DOHH2 (cell line): ENCODE data around the gene EML3.

Experiments
- H3F3A ChIP-seq: fragments of 200-600 bp; sonication (generic), shearing (Covaris generic); 2 replicates; pipeline ENCODE4 v1.6.0; 2016; ENCODE audit warnings: antibody characterized with exemption, mild to moderate bottlenecking; ENCODE audit not compliant: control insufficient read depth, insufficient read depth
- H3K27ac ChIP-seq: fragments of 200-600 bp; sonication (generic); 2 replicates; pipeline ENCODE4 v1.5.1; 2014; ENCODE audit warnings: low read depth, mild to moderate bottlenecking, low read length, moderate library complexity
- H3K27me3 ChIP-seq: fragments of 200-600 bp; sonication (generic); 2 replicates; pipeline ENCODE4 v1.6.1; 2014; ENCODE audit warnings: mild to moderate bottlenecking, low read length, mixed read lengths; ENCODE audit not compliant: control insufficient read depth
- H3K36me3 ChIP-seq: fragments of 200-600 bp; sonication (generic); 2 replicates; pipeline ENCODE4 v1.6.1; 2014; ENCODE audit warnings: mild to moderate bottlenecking, low read length, moderate library complexity, mixed read lengths; ENCODE audit not compliant: control insufficient read depth
- H3K4me1 ChIP-seq: fragments of 200-600 bp; sonication (generic); 2 replicates; pipeline ENCODE4 v1.6.1; 2014; ENCODE audit warnings: mild to moderate bottlenecking, low read length, mixed read lengths; ENCODE audit not compliant: control insufficient read depth
- H3K4me2 ChIP-seq: fragments of 200-600 bp; sonication (generic); 2 replicates; pipeline ENCODE4 v1.6.0; 2014; ENCODE audit warnings: mild to moderate bottlenecking, low read length, moderate library complexity
- H3K4me3 ChIP-seq: fragments of 200-600 bp; sonication (generic); 2 replicates; pipeline ENCODE4 v1.5.1; 2014; ENCODE audit warnings: mild to moderate bottlenecking, low read length, mixed read lengths
- H3K79me2 ChIP-seq: fragments of 200-600 bp; sonication (generic); 2 replicates; pipeline ENCODE4 v1.6.1; 2014; ENCODE audit warnings: mild to moderate bottlenecking, low read length, mixed read lengths; ENCODE audit not compliant: control insufficient read depth
- H3K9me2 ChIP-seq: fragments of 200-600 bp; sonication (generic); replicated peaks from 2 replicates; pipeline ENCODE4 v1.6.1; 2014; ENCODE audit warnings: mild to moderate bottlenecking, low read length, mixed read lengths; ENCODE audit not compliant: control insufficient read depth
- H3K9me3 ChIP-seq: fragments of 200-600 bp; sonication (generic); 2 replicates; pipeline ENCODE4 v1.6.1; 2014; ENCODE audit warnings: antibody characterized with exemption, low read length, mixed read lengths; ENCODE audit not compliant: control insufficient read depth, insufficient read depth
- H4K20me1 ChIP-seq: fragments of 200-600 bp; sonication (generic); 2 replicates; pipeline ENCODE4 v1.6.0; 2014; ENCODE audit warnings: low read depth, mild to moderate bottlenecking, antibody characterized with exemption, low read length, moderate library complexity; ENCODE audit not compliant: control insufficient read depth, insufficient read depth
- CTCF ChIP-seq: fragments of 200-600 bp; sonication (generic); IDR thresholded peaks from one replicate; pipeline ENCODE4 v1.5.1; 2014; ENCODE audit warnings: antibody characterized with exemption, mild to moderate bottlenecking, low read depth, low read length; ENCODE audit not compliant: poor library complexity, severe bottlenecking
- EZH2phosphoT487 ChIP-seq: fragments of 200-600 bp; sonication (generic); IDR thresholded peaks from 2 replicates; pipeline ENCODE4 v1.6.1; 2017; ENCODE audit warnings: borderline replicate concordance, mild to moderate bottlenecking, antibody characterized with exemption, low read length, moderate library complexity, mixed read lengths

Gene EML3

GRCh38 chr11:62648185-62648966, 35.8 kb upstream of the EML3 start:
- Histone ChIP-seq H3K4me1 (peaks cover 39% of the 10 kb centered on the region), H3K79me2 (peaks cover 82% of the 10 kb centered on the region), H3K4me3 (no peak overlapping the region), H3K36me3 (peaks cover 66% of the 10 kb centered on the region), H3K9me2 (no peaks in the 10 kb centered on the region), H3F3A (no peaks in the 10 kb centered on the region), H3K27ac (no peak overlapping the region), H4K20me1 (peaks cover 3% of the 10 kb centered on the region; the same call in 1 of the 2 replicates), H3K9me3 (no peaks in the 10 kb centered on the region), H3K27me3 (no peaks in the 10 kb centered on the region), H3K4me2 (no peak overlapping the region)
- TF ChIP-seq CTCF (no peak), EZH2phosphoT487 (no peak)

- H3K9me3 ChIP-seq = no peaks in the 10 kb centered on the region
- H3K4me2 ChIP-seq = no peak overlapping the region
- H3K27ac ChIP-seq = no peak overlapping the region
- H3K79me2 ChIP-seq = peaks cover 84% of the 10 kb centered on the region
- TF ChIP-seq CTCF = no peak
- no peak for TF ChIP-seq EZH2phosphoT487
- peaks cover 3% of the 10 kb centered on the region; the same call in 1 of the 2 replicates for H4K20me1 ChIP-seq
- H3K4me1 ChIP-seq = peaks cover 40% of the 10 kb centered on the region
- peaks cover 68% of the 10 kb centered on the region for H3K36me3 ChIP-seq
- no peak overlapping the region for H3K4me3 ChIP-seq
- no peaks in the 10 kb centered on the region for H3K9me2 ChIP-seq
- no peaks in the 10 kb centered on the region for H3F3A ChIP-seq
- H3K27me3 ChIP-seq = no peaks in the 10 kb centered on the region
Observed at GRCh38 chr11:62647609-62648005, 35.0 kb upstream of the EML3 start.

GRCh38 chr11:62646825-62647608, 34.4 kb upstream of the EML3 start:
- H4K20me1 ChIP-seq = peaks cover 3% of the 10 kb centered on the region; the same call in 1 of the 2 replicates
- H3K27ac ChIP-seq = no peak overlapping the region
- H3F3A ChIP-seq = no peaks in the 10 kb centered on the region
- H3K9me3 ChIP-seq = no peaks in the 10 kb centered on the region
- H3K4me1 ChIP-seq = peaks cover 37% of the 10 kb centered on the region
- H3K4me2 ChIP-seq = peak overlapping the region; percentile 35
- H3K36me3 ChIP-seq = peaks cover 69% of the 10 kb centered on the region
- H3K9me2 ChIP-seq = no peaks in the 10 kb centered on the region
- no peaks in the 10 kb centered on the region for H3K27me3 ChIP-seq
- TF ChIP-seq EZH2phosphoT487 (no peak), CTCF (no peak)
- H3K79me2 ChIP-seq = peaks cover 84% of the 10 kb centered on the region
- H3K4me3 ChIP-seq = peak overlapping the region; percentile 7; the same call in 1 of the 2 replicates
